Dedifferentiated amniotic fluid mesenchymal stem cell (primary cell): ENCODE data around the gene ZNF556.
"Not testable (repeated sequence)": the region's sequence is repeated elsewhere in the genome, so short reads cannot be mapped to it uniquely, and the experiment has no call there.

Experiments
- DNase-seq: peaks from one replicate; pipeline ENCODE4 v3.0.0-alpha.2; 2016; ENCODE audit errors: extremely low spot score

ZNF556 gene

GRCh38 chr19:2853015-2853606, 14.0 kb upstream of the ZNF556 start:
- no peak for DNase-seq

- DNase-seq = no peak
These were observed 12.3 kb upstream of the ZNF556 start for GRCh38 chr19:2854849-2855248.

- DNase-seq = no peak
These were observed 10.6 kb upstream of the ZNF556 start for GRCh38 chr19:2856457-2857050.

GRCh38 chr19:2858864-2859263, 8.3 kb upstream of the ZNF556 start:
- DNase-seq = no peak

- DNase-seq = no peak
These were observed 3.3 kb upstream of the ZNF556 start for GRCh38 chr19:2863816-2864215.

- DNase-seq = no peak
These were observed 1.6 kb upstream of the ZNF556 start for GRCh38 chr19:2865334-2866100.

GRCh38 chr19:2866495-2867024, 575 bp upstream of the ZNF556 start:
- no peak for DNase-seq

- DNase-seq = no peak
These were observed 2.5 kb downstream of the ZNF556 start for GRCh38 chr19:2869618-2870017.

- not testable (repeated sequence) for DNase-seq
These were observed 5.0 kb downstream of the ZNF556 start for GRCh38 chr19:2872175-2872574.

- no peak for DNase-seq
These were observed 10.5 kb downstream of the ZNF556 start for GRCh38 chr19:2877398-2878331.

- no peak for DNase-seq
These were observed 16.7 kb downstream of the ZNF556 start for GRCh38 chr19:2883686-2884439.

GRCh38 chr19:2885736-2886135, 18.6 kb downstream of the ZNF556 start:
- no peak for DNase-seq

- DNase-seq = peak; percentile 75
These were observed 20.3 kb downstream of the ZNF556 start for GRCh38 chr19:2887391-2887914.

- no peak for DNase-seq
These were observed 21.6 kb downstream of the ZNF556 start for GRCh38 chr19:2888731-2889224.

- DNase-seq = not testable (repeated sequence)
These were observed 23.4 kb downstream of the ZNF556 start for GRCh38 chr19:2890531-2890930.

GRCh38 chr19:2896694-2897093, 29.6 kb downstream of the ZNF556 start:
- no peak for DNase-seq

GRCh38 chr19:2900296-2901252, 33.4 kb downstream of the ZNF556 start, which contains the start of gene ZNF57:
Gene ZNF57 (plus strand): TSS chr19:2900928. CDS start chr19:2901046, 118 bp downstream.
- peak; percentile 99 for DNase-seq

- DNase-seq = no peak
These were observed 35.6 kb downstream of the ZNF556 start for GRCh38 chr19:2902590-2903218.

- not testable (repeated sequence) for DNase-seq
These were observed 36.2 kb downstream of the ZNF556 start for GRCh38 chr19:2903326-2903725.
